Nephron (organoid): ENCODE results near the gene ATAD3C.
"Not testable (repeated sequence)": the region's sequence is repeated elsewhere in the genome, so short reads cannot be mapped to it uniquely, and the experiment has no call there.

ENCODE experiments used
- H3K27ac Mint-ChIP-seq, 3 experiments: 2 replicates each; pipeline ENCODE4 v1.8.0; 2020; ENCODE audit warnings: mixed read lengths in 3 of 3, mild to moderate bottlenecking in 2 of 3, moderate library complexity in 1 of 3
- H3K27me3 Mint-ChIP-seq: 2 replicates; pipeline ENCODE4 v1.8.0; 2021; ENCODE audit warnings: low read depth, mild to moderate bottlenecking, moderate library complexity, mixed read lengths
- H3K36me3 Mint-ChIP-seq: 2 replicates; pipeline ENCODE4 v1.8.0; 2020; ENCODE audit warnings: low read depth, mixed read lengths
- H3K4me1 Mint-ChIP-seq: 2 replicates; pipeline ENCODE4 v1.8.0; 2020; ENCODE audit warnings: mixed read lengths
- H3K4me3 Mint-ChIP-seq, 3 experiments: 2 replicates each; pipeline ENCODE4 v1.8.0; 2020; ENCODE audit warnings: mild to moderate bottlenecking in 3 of 3, mixed read lengths in 3 of 3, moderate library complexity in 2 of 3
- H3K9me3 Mint-ChIP-seq: 2 replicates; pipeline ENCODE4 v1.8.0; 2020; ENCODE audit warnings: mixed read lengths
- CTCF ChIP-seq, 3 experiments: fragments of 200-600 bp; sonication (generic); IDR thresholded peaks; one replicate each; pipeline ENCODE4 v1.5.0; 2021; ENCODE audit warnings: antibody characterized with exemption in 3 of 3; ENCODE audit not compliant: unreplicated experiment in 3 of 3

The ATAD3C gene

GRCh38 chr1:1490633-1491230 lies 41.2 kb downstream of the ATAD3C start:
- no peak overlapping the region for H3K27ac Mint-ChIP-seq
- H3K4me1 Mint-ChIP-seq, result no peaks in the 10 kb centered on the region
- no peak for TF ChIP-seq CTCF (IDR thresholded peaks at IDR 0.05; ENCODE audit: unreplicated experiment in 3 of 3)
- H3K4me3 Mint-ChIP-seq, result no peak overlapping the region
- H3K9me3 Mint-ChIP-seq, result peaks cover 13% of the 10 kb centered on the region
- H3K27me3 Mint-ChIP-seq, result no peaks in the 10 kb centered on the region
- H3K36me3 Mint-ChIP-seq, result peaks cover 62% of the 10 kb centered on the region

- Mint-ChIP-seq H3K36me3 (peaks cover 62% of the 10 kb centered on the region), H3K4me3 (no peak overlapping the region), H3K27ac (no peak overlapping the region), H3K27me3 (no peaks in the 10 kb centered on the region), H3K9me3 (peaks cover 13% of the 10 kb centered on the region), H3K4me1 (no peaks in the 10 kb centered on the region)
- TF ChIP-seq CTCF (IDR thresholded peaks at IDR 0.05; ENCODE audit: unreplicated experiment in 3 of 3), result no peak
Measured at GRCh38 chr1:1491601-1492000, 42.1 kb downstream of the ATAD3C start.

DNA sequence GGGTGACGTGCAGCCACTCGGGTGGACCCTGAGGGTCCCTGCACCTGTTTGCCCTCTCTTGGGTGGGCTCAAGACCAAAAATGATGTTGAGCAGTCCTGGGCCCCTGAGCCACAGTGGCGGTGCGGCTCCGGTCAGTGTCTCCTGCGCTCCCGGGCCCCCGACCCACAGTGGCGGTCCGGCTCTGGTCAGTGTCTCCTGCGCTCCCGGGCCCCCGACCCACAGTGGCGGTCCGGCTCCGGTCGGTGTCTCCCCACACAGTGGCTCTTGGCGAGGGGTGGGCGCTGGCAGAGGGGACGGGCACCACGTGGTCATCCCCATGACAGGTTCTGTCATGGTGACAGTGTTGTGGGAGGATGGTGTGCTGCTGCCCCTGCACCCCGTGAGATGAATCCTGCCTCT lies 44.8 kb downstream of the ATAD3C start:
- H3K27ac Mint-ChIP-seq, H3K4me1 Mint-ChIP-seq: not testable (repeated sequence)

GRCh38 chr1:1495461-1495975 lies 46.0 kb downstream of the ATAD3C start:
- H3K27me3 Mint-ChIP-seq, H3K4me3 Mint-ChIP-seq, H3K27ac Mint-ChIP-seq, H3K4me1 Mint-ChIP-seq: not testable (repeated sequence)
- H3K36me3 Mint-ChIP-seq, result peaks cover 37% of the 10 kb centered on the region
- peaks cover 13% of the 10 kb centered on the region for H3K9me3 Mint-ChIP-seq

More for the DNA sequence above, 44.8 kb downstream of the ATAD3C start:
- not testable (repeated sequence) for H3K4me3 Mint-ChIP-seq, H3K27me3 Mint-ChIP-seq
- peaks cover 48% of the 10 kb centered on the region for H3K36me3 Mint-ChIP-seq
- peaks cover 13% of the 10 kb centered on the region for H3K9me3 Mint-ChIP-seq

GRCh38 chr1:1504777-1505365 lies 55.4 kb downstream of the ATAD3C start:
- TF ChIP-seq CTCF (IDR thresholded peaks at IDR 0.05; ENCODE audit: unreplicated experiment in 3 of 3), result peak; percentile 59 to 73 (median 67)

DNA sequence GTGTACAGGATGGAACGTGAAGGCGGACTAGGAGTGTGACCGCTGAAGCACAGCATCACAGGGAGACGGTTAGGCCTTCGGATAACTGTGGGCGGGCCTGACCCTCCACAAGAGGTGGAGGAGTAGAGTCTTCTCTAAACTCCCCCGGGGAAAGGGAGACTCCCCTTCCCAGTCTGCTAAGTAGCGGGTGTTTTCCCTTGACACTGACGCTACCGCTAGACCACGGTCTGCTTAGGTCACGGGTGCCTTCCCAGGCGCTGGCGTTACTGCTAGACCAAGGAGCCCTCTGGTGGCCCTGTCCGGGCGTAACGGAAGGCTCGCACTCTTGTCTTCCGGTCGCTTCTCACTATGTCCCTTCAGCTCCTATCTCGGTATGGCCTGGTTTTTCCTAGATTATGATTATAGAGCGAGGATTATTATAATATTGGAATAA lies 55.9 kb downstream of the ATAD3C start:
- H3K9me3 Mint-ChIP-seq, H3K27me3 Mint-ChIP-seq, H3K36me3 Mint-ChIP-seq: not testable (repeated sequence)
- H3K4me1 Mint-ChIP-seq, result peaks cover 13% of the 10 kb centered on the region
- H3K27ac Mint-ChIP-seq, result peak overlapping the region; percentile 92 to 99 (median 98)
- H3K4me3 Mint-ChIP-seq, result peak overlapping the region; percentile 77 to 79 (median 78)
- peak in 1 of 3 experiments; percentile 49 for TF ChIP-seq CTCF (IDR thresholded peaks at IDR 0.05; ENCODE audit: unreplicated experiment in 3 of 3)

More at GRCh38 chr1:1504777-1505365, 55.4 kb downstream of the ATAD3C start:
- Mint-ChIP-seq H3K4me3 (peak overlapping the region; percentile 77 to 79 (median 78)), H3K27ac (peak overlapping the region; percentile 92 to 99 (median 98)), H3K4me1 (peaks cover 13% of the 10 kb centered on the region)
- H3K27me3 Mint-ChIP-seq, H3K36me3 Mint-ChIP-seq, H3K9me3 Mint-ChIP-seq: not testable (repeated sequence)

DNA sequence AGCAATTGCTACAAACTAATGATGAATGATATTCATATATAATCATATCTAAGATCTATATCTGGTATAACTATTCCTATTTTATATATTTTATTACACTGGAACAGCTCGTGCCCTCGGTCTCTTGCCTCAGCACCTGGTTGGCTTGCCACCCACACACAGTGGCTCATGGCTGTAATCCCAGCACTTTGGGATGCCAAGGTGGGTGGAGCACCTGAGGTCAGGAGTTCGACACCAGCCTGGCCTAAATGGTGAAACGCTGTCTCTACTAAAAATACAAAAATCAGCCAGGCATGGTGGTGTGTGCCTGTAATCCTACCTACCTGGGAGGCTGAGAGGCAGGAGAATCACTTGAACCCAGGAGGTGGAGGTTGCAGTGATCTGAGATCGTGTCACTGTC lies 56.3 kb downstream of the ATAD3C start:
- H3K36me3 Mint-ChIP-seq, H3K9me3 Mint-ChIP-seq, H3K27me3 Mint-ChIP-seq: not testable (repeated sequence)
- H3K4me3 Mint-ChIP-seq, result peak overlapping the region; percentile 58 to 75 (median 68)
- peak overlapping the region; percentile 92 to 99 (median 98) for H3K27ac Mint-ChIP-seq
- H3K4me1 Mint-ChIP-seq, result peaks cover 15% of the 10 kb centered on the region
